HG02852 (cell line): ENCODE data around the gene RBP4.

ENCODE experiments used
- ATAC-seq: cut with Tn5 transposase; IDR thresholded peaks from one replicate; pipeline ENCODE4 v1.9.1; 2021; ENCODE audit warnings: mild to moderate bottlenecking, moderate library complexity; ENCODE audit not compliant: unreplicated experiment

The RBP4 gene

DNA sequence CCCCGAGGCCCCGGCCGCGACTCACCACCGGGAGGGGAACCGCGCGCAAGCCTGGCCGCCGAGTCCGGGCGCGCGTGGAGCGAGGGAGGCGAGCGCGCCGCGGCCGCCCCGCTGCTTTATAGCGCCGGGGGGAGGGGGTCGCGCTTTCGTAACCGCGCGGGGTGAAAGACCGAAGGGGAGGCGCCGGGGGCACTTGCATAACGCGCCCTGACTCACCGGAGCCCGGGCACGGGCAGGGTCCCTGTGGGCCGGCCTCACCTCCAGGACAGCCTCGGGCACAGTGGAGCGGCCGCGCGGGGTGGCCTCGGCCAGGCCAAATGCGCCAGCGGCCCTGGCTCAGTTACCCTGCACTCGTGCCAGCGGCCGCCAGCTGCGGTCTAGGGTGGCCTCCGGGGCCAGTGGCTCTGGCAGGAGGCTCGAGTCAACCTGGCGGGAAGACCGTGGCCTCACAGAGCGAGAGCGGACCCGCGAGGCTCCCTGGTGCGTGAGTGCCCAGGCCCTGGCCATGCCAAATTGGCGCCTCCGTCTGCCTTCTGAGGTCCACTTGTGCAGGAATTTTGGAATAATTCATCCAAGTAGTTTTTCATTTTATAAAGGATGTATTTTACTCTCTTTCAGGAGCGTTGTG, at the start of gene RBP4:
Gene RBP4 (minus strand): TSS at position 90 of the 628 bp plus-strand sequence. CDS start 207 bp downstream, outside the sequence.
- no peak for ATAC-seq

DNA sequence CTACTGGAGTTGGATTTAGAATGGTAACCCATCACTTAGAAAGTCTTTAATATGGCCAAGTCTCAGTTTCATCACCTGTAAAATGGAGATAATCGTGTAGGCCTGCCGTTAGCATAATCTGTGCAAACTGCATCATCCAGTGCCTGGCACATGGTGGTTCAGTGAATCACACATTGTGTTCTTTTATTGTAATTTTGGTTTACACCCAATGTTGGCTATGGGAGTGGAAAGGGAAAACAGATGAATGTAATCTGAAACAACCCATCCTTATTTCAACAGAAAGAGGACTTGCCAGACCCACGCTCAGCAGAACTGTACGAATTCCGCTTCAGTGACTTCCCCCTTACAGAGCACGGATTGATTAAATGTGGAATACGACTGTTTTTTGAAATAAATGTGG, 38.8 kb upstream of the RBP4 start:
- no peak for ATAC-seq

DNA sequence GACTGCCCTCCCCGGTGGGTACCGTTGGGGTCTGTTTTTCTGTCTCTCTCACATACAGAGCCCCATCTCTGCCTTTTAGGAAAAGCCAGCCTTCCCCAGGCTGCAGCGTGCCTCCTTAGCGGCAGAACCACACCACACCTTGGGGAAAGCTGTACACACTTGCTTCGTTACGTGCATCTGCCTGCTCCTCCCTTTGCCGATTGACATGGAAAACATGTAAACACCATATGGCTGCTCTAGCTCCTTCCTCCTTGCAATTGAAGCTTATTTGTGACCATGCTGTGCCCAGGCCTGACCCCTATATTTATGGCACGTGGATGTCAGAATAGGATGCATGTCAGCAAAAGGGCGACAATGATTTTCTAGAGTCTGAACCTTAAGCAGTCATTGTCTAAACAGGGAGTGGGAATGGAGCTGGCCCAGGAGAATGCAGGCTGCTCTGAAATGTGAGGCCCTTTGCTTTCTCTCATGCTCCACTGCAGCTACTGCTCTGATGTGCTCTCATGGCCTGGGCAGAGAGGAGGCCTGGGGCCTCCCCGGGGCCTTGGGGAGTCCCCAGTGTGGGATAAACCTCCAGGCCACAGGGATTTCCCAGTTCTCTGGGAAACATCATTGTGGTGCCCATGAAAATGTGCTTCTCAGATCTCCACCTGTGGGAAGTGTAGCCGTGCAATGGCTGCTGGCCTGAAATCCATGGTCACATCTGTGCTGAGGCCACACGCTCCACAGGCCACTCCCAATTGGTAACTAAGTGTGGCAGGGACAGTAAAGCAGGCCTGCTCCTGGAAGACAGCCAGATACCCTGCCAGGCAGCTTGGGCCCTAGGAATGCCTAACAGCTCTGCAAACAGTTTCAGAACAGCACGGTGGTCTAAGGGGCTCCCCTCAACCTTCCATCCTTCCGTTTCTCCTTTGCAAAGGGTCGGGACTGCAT, 29.9 kb upstream of the RBP4 start:
- ATAC-seq, result no peak

DNA sequence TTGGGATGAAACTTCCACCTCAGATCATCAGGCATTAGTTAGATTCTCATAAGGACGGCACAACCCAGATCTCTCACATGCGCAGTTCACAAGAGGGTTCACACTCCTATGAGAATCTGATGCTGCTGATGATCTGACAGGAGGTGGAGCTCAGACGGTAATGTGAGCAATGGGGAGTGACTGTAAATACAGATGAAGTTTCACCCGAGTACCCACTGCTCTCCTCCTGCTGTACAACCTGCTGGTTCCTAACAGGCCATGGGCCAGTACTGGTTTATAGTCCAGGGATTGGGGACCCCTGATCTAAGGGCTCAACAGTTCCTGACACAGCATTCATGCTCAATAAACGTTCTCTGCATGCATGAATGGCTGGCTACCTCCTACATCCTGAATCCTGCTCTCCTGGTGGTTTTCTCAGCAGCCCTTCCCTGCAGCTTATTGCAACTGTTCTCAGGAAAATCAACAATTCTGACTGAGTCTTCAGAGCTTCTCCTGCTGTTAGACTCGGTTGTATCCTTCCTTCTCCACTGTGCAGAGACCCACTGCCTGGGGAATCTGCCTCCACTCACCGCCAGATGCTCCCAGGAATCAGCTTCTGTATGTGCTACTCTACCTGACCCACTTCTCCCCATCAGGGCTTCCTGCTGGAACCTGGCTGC, 28.7 kb upstream of the RBP4 start:
- no peak for ATAC-seq

DNA sequence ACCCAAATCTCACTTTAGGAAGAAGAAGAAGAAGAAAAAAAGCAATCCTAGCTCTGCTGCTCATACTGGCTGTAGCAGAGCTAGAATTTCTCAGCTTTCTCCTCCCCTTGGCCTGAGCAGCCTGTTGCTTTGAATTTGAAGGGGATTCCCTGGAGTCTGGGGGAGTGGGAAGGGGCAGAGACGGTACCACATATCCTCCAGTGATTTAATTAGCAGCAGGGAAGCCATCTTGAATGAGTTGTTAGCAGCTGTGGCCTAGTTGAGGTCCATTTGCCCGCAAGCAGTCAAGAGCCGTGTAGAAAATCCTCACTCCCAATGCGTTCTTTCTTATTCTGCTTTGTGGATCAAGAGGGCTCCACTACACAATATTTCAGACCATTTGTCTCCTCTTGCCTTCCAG, 27.8 kb upstream of the RBP4 start:
- no peak for ATAC-seq

DNA sequence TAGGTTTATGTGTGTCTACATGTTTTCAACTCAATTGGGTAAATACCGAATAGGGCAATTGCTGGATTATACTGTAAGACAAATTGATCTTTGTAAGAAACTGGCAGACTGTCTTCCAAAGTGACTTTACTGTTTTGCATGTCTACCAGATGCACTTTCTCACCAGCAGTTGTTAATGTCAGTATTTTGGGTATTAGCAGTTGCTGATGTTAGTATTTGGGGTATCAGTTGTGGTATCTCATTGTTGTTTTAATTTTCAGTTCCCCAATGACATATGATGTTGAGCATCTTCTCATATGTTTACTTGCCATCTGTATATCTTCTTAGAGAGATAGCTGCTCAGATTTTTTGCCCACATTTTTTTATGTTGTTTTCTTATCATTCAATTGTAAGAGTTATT, 21.9 kb upstream of the RBP4 start:
- peak; percentile 47 for ATAC-seq

DNA sequence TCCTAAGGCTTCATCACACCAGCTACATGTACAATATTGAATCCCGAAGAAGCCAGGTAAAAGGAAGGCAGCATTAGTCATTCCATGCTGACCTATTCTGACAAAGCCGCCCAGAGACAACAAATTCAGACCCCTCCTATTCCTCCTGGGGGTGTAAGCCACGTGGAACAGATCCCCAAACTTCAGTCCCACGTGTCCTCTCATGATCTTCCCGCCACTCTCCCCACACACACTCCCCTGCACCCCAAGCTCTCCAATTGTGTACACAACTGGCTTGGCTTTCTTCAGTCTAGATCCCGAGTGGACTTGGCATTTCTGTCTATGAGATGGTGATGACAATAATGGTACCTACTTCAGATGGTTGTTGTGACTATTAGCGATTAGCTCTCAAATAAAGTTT, 19.9 kb upstream of the RBP4 start:
- ATAC-seq, result no peak

DNA sequence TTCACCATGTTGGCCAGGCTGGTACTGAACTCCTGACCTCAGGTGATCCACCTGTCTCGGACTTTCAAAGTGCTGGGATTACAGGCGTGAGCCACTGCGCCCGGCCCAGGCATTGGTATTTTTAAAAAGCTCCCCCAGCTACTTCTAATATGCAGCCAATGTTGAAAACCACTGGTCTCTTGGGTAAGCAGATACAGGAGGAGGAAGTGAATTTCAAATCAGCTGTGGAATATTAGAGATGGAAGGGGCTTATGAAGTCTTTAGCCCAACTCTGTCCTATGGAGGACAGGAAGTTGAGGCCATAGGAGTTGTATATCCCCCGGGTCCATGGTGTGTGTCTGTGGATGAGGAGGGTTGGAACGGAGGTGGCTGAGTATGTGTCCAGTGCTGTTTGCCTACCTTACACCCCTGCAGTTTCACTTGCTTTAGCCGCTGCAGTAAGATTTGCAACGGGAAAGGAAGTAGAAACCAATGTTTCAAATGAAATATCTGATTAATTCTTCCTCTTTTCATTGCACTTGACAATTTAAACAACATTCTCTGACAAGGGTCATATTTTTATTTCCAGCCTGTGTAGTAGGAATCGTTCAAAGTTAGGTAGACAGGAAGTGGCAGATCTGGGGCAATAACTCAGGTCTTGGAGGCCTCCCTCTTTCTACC, 14.7 kb upstream of the RBP4 start:
- ATAC-seq, result no peak

DNA sequence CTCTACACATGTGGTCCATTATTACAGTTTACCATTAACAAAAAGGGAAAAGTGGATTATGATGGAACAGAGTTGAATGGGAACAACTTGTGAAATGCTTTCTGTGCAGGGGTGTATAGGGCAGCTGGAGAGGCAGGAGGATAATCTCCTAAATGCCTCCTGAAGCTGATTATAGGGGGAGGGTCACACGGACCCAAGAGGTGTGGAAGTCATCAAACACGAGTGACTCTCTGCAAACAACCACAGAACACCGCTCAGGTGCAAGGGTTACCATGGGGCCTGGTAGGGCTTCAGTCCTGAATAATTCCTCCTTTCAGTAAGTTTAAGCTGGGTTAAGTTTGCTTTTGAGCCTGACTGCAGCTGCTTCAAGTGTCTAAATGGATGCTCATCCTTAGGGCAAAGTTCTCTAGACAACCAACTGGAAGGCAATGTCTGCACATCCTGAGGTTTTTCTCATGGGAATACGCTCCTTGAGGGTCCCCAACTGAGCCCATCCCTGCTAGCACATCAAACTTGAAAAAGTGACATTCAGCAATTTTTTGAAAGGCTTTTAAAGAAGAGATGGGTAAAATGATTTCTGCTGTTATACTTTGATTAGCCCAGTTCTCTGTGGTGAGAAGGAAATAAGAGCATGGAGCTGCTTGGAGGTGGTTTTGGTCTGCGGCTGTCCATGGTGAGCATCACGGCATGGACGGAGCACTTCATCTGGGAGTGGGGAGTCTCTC, 13.2 kb upstream of the RBP4 start:
- ATAC-seq, result no peak

DNA sequence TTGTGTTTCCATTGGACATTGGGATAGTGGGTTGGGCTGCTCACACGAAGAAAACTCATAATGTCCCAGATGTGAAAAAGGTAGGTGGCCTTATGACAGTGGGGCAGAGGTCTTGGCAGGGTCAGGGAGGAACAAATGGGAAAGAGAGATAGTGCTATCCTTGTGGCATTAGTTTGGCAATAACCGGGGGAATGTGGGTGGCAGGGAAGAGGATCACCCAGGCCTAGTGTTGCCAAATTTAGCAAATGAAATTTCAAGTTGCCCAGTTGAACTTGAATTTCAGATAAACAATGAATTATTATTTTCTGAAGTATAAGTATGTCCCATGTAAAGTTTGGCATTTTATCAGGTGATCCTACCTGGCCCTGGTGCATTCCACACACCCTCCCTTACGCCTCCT, 12.1 kb upstream of the RBP4 start:
- no peak for ATAC-seq

DNA sequence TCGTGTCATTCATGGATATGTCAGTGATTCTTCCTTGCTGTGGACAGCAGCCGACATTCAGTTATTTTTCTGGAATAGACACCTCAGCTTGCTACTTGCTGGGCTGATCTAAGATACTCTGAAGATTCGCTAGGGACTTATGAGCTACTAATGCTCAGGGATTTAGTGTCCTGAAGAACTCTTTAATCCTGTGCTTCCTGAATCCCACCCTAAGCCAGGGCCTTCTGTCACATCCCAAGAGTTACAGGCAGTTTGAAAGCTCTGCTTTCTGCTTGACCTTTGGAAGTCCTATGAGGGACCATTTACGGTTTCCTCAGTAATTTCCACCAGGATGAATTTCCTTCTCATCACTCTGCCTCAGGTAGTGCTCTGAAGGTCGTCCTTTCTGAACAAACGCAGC, 11.3 kb upstream of the RBP4 start, which contains the start of gene PDE6C:
Gene PDE6C (plus strand): TSS at position 227 of the 400 bp plus-strand sequence. CDS start 189 bp downstream, outside the sequence.
- no peak for ATAC-seq

DNA sequence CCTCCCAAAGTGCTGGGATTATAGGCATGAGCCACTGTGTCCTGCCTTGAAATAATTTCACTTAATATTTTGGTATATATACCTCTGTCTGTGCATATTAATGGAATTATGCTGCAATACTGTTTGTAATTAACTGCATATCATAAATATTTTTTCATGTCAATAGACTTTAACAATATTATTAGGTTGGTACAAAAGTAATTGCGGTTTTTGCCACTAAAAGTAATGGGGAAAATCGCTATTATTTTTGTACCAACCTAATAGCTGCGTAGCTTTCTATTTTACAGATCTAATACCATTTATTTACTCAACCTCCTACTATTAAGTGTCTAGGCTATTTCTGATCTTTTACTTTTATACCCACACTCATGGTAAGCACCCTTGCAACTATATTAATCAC, 7.4 kb upstream of the RBP4 start:
- no peak for ATAC-seq

DNA sequence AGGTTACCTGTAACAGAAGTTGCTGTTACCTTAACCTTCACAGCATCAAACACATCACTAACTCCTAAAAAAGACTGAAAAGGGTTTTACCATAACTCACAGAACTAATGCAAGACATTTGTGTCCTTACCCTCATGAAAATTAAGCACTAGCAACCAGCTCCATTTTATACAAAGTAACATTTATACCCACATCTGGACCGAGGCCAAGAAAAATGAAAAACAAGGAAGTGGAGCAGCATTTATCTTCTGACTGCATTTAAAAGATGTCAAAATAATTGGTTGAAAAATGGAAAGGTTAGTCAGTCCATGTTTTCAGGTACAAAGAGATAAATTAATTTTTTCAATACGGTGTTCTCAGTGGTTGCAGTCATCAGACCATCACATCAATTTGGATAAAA, 3.1 kb upstream of the RBP4 start:
- ATAC-seq, result no peak

DNA sequence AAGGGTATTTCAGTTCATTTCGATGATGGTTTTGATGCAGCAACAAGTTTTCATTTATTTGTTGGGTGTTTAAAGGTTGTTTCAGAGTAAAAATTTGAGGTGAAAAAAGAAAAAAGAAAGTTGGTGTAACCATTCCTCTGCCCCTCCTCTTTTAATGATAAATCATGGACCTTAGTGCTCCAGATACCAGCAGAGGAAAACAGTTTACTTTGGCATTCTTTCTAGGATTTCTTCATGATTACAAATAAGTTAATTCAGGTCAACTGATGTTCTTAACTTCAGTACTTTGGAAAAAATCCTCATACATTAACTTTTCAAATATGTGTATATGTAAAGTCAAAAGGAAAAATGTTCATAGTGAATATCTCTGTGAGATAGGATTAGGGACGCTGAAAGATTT, 2.0 kb upstream of the RBP4 start:
- no peak for ATAC-seq

DNA sequence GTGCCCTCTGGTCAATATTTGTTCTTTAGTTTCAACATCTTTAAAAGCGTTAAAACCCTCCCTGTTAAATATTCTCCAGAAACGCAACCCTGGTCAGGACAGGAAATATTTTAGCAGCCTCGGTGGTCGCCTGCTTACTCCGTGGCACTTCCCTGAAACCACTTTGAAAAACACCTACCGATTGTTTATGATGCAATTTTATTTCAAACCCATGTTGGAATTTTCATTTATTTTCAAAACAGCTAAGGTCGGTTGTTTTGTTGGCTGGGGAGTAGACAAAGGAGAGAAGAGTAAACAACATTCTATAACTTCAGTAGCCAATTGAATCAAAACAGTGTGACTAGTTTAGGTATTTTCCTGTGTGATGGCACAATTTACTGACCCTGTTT, 733 bp upstream of the RBP4 start:
- ATAC-seq, result no peak

DNA sequence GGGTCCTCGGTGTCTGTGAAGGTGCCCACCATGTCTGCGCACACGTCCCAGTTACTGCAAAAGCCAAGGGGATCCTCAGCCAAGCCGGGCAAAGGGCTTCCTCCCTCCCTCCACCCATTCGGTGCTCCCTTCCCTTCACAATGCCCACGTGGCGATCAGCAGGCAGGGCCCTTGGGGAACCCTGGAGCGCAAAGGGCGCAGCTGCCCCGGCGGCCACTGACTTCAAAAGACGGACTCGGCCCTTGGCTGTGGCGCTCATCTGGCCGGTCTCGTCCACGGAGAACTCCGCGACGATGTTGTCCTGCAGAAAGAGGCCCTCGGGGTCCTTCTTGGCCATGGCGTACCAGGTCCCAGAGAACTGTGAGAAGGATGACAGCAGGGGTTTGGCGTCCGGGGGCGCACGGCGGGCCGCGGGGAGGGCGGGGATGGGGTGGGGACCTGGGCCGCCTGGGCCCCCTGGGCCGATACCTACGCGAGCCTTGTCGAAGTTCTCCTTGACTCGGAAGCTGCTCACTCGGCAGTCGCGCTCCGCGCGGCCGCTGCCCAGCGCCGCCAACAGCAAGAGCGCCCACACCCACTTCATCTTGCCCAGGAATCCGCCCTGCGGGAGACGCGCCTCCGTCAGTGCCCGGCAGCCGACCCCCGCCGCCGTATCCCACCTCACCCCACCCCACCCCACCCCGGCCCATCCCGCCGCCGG, 439 bp downstream of the RBP4 start:
- ATAC-seq, result no peak

DNA sequence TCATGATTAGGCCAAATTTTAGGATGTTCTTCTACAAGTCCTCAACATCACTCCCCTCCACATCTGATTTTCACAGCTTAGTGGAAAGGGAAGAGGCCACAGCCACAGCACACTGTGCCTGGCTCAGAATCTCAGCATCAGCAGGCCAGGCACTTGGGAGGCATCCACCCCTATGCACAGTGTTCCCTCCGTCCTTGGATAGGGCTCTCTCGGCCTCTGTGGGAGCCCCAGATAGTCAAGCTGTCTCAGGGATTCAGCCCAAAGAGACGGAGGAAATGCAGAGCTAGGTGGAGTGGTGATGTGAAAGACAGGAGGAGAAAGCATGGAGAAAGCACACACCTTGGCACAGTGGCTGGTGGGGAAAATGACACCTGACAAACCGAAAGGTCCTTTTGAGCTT, 1.3 kb downstream of the RBP4 start:
- ATAC-seq, result no peak

DNA sequence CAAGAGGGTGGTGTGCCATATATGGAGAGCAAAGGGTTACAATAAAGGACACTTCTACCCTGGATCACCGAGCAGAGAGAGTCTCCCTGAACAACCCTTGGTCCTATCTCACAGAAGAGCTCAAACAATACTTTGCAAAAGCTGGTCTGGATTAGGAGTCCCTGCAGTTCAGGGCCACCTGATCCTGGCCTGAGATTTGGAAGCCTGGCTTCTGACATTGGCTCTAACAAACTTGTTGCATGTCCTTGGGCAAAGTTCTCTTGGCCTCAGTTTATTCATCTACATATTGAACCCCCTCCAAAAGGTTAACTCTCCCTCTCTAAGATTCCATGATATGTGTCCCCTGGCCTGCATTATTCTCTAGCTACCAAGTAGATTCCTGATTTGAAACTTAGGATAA, 1.7 kb downstream of the RBP4 start:
- no peak for ATAC-seq

DNA sequence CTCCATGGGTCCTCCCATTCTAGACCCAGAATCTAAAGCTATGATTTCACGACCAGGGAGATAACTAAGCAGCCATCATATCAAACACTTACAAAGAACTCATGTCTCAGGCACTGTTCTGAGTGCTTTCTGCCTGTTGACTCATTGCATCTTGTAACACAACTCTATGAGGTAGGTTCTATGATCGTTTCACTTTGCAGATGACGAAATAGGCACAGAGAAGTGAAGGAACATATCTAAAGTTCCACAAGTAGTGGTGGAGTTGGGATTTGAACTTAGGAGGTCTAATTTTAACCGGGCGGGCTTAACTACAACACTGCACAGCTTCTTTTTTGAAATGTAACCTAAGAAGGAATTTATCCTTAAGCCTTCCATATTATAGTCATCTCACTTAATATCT, 2.9 kb downstream of the RBP4 start:
- no peak for ATAC-seq

DNA sequence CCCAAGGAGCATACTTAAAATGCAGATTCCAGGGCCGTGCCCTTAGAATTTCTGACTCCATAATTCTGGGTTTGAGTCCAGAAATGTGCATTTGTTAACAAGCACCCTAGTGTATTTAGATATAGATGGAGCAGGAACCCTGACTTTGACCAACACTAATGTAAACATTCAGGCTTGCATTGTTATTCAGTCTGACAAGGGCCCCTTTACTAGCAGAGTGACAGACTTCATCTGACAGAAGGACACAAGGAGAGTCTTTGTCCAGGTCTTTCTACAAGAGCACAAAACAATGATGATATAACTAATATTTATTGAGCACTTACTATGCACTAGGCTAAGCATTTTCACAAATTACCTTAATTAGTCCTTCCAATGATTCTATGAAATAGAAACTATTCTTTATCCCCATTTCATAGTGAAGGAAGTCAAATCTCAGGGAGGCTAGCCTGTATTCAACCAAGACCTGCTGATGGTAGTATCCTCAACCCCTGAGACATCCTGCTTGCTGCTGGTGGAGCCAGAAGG, 3.9 kb downstream of the RBP4 start:
- no peak for ATAC-seq
